ENCODE results near the gene FBXL2.

GRCh38 chr3:33317963-33318709, 40.9 kb downstream of the FBXL2 start:
- TF ChIP-seq CTCF (IDR thresholded peaks at IDR 0.05) (no peak), POLR2A (IDR thresholded peaks at IDR 0.05) (no peak)
